RWPE2 (cell line): Measurements from ENCODE around the gene ABCC4.
"Not testable (repeated sequence)": the region's sequence is repeated elsewhere in the genome, so short reads cannot be mapped to it uniquely, and the experiment has no call there.

Experiments used
- ATAC-seq: fragments of 200-7000 bp; cut with Tn5 transposase; 3 replicates; pipeline ENCODE4 v1.9.1; 2021; ENCODE audit warnings: low read depth
- DNase-seq: peaks from one replicate; pipeline ENCODE4 v3.0.0-alpha.2; 2020; ENCODE audit warnings: low spot score
- H3K27ac ChIP-seq: fragments of 450-650 bp; 2 replicates; pipeline ENCODE4 v1.5.1; 2017; ENCODE audit warnings: mild to moderate bottlenecking; ENCODE audit not compliant: poor library complexity, severe bottlenecking
- H3K27me3 ChIP-seq: fragments of 250-450 bp; sonication (Bioruptor Pico); 2 replicates; pipeline ENCODE4 v1.5.1; 2021; ENCODE audit warnings: mild to moderate bottlenecking, moderate library complexity; ENCODE audit not compliant: insufficient read depth, poor library complexity, severe bottlenecking
- H3K36me3 ChIP-seq: fragments of 250-450 bp; sonication (Bioruptor Pico); 2 replicates; pipeline ENCODE4 v1.5.1; 2020; ENCODE audit warnings: low read depth, mild to moderate bottlenecking, moderate library complexity
- H3K4me1 ChIP-seq: fragments of 250-450 bp; sonication (Bioruptor Pico); 2 replicates; pipeline ENCODE4 v1.5.1; 2021; ENCODE audit warnings: mild to moderate bottlenecking, moderate library complexity; ENCODE audit not compliant: insufficient read depth, poor library complexity, severe bottlenecking
- H3K4me3 ChIP-seq: fragments of 250-450 bp; sonication (Bioruptor Pico); 2 replicates; pipeline ENCODE4 v1.5.1; 2021; ENCODE audit warnings: mild to moderate bottlenecking, moderate library complexity; ENCODE audit not compliant: severe bottlenecking
- H3K9me3 ChIP-seq: fragments of 250-450 bp; sonication (Bioruptor Pico); 2 replicates; pipeline ENCODE4 v1.5.1; 2021; ENCODE audit warnings: mild to moderate bottlenecking, moderate library complexity; ENCODE audit not compliant: severe bottlenecking
- TF ChIP-seq, protein P1 (sequence below): fragments of 450-650 bp; IDR thresholded peaks from one replicate; pipeline ENCODE4 v1.5.1; 2017; ENCODE audit warnings: mild to moderate bottlenecking, moderate library complexity; ENCODE audit not compliant: poor library complexity, severe bottlenecking

ABCC4 gene

DNA sequence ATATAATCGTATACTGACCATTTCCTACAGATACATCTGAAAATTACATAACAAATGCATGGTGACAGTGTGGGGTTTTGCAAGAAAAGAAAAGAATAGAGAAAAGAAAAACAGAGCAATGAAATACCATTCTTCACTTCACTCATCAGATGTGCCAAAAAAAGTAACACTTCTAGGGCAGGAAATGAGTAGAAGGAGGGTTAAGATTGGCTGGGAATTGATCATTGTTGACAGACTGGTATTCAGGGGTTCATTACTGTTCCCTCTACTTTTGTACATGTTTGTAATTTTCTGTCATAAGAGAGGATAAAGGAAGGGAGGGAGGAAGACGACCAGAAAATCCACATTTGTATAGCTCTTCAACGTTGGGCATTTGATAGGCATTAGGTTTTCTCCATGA is 31.5 kb downstream of the ABCC4 start:
- H3K4me1 ChIP-seq = peaks cover 19% of the 10 kb centered on the region
- H3K27me3 ChIP-seq = no peaks in the 10 kb centered on the region
- H3K36me3 ChIP-seq = 0 out of 2 replicates have a peak, but pooled peaks cover 4% of the 10 kb centered on the region
- H3K9me3 ChIP-seq = no peaks in the 10 kb centered on the region
- ATAC-seq (no peak), DNase-seq (no peak)
- TF ChIP-seq, protein P1, sequence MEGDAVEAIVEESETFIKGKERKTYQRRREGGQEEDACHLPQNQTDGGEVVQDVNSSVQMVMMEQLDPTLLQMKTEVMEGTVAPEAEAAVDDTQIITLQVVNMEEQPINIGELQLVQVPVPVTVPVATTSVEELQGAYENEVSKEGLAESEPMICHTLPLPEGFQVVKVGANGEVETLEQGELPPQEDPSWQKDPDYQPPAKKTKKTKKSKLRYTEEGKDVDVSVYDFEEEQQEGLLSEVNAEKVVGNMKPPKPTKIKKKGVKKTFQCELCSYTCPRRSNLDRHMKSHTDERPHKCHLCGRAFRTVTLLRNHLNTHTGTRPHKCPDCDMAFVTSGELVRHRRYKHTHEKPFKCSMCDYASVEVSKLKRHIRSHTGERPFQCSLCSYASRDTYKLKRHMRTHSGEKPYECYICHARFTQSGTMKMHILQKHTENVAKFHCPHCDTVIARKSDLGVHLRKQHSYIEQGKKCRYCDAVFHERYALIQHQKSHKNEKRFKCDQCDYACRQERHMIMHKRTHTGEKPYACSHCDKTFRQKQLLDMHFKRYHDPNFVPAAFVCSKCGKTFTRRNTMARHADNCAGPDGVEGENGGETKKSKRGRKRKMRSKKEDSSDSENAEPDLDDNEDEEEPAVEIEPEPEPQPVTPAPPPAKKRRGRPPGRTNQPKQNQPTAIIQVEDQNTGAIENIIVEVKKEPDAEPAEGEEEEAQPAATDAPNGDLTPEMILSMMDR = no peak
- peak overlapping the region; percentile 70 for H3K27ac ChIP-seq
- H3K4me3 ChIP-seq = no peak overlapping the region

DNA sequence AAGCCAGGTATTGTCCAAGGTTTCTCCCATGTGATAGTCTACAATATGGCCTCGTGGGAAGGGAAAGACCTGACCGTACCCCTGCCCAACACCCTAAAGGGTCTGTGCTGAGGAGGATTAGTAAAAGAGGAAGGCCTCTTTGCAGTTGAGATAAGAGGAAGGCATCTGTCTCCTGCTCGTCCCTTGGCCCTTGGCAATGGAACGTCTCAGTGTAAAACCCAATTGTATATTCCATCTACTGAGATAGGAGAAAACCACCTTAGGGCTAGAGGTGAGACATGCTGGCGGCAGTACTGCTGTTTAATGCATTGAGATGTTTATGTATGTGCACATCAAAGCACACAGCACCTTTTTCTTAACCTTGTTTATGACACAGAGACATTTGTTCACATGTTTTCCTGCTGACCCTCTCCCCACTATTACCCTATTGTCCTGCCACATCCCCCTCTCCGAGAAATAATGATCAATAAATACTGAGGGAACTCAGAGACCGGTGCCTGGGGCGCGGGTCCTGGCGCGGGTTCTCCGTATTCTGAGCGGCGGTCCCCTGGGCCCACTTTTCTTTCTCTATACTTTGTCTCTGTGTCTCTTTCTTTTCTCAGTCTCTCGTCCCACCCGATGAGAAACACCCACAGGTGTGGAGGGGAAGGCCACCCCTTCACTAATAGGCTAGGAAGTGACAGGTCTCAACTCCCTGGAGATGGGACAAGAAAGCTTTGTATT is 32.7 kb downstream of the ABCC4 start:
- ATAC-seq, H3K36me3 ChIP-seq, H3K9me3 ChIP-seq, H3K4me3 ChIP-seq, DNase-seq, H3K27me3 ChIP-seq: not testable (repeated sequence)
- peak overlapping the region; percentile 70 for H3K27ac ChIP-seq
- H3K4me1 ChIP-seq = peaks cover 19% of the 10 kb centered on the region

DNA sequence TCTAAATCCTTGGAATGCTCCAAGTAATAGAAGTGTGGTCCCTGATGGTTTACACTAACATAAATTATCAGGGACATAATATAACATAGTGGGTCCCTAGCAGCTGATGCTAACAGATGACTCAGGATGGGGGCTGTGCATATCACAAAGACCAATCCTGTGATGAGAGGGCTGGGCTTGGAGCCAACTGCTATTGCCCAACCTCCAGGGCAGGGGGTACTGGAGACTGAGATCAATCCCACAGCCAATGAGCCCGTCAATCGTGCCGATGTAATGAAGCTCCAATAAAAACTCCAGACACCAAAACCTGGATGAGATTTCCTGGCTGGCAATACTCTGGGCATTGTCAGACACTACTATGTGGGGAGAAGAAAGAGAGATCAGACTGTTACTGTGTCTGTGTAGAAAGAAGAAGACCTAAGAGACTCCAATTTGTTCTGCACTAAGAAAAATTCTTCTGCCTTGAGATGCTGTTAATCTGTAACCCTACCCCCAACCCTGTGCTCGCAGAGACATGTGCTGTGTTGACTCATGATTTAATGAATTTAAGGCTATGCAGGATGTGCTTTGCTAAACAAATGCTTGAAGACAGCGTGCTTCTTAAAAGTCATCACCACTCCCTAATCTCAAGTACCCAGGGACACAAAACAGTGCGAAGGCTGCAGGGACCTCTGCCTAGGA is 33.4 kb downstream of the ABCC4 start:
- DNase-seq (no peak), ATAC-seq (peak; percentile 80)
- H3K27ac ChIP-seq = peak overlapping the region; percentile 70
- 0 out of 2 replicates have a peak, but pooled peaks cover 4% of the 10 kb centered on the region for H3K36me3 ChIP-seq
- H3K4me3 ChIP-seq = no peak overlapping the region
- TF ChIP-seq, protein P1 = no peak
- no peaks in the 10 kb centered on the region for H3K9me3 ChIP-seq
- H3K4me1 ChIP-seq = peaks cover 19% of the 10 kb centered on the region
- no peaks in the 10 kb centered on the region for H3K27me3 ChIP-seq

DNA sequence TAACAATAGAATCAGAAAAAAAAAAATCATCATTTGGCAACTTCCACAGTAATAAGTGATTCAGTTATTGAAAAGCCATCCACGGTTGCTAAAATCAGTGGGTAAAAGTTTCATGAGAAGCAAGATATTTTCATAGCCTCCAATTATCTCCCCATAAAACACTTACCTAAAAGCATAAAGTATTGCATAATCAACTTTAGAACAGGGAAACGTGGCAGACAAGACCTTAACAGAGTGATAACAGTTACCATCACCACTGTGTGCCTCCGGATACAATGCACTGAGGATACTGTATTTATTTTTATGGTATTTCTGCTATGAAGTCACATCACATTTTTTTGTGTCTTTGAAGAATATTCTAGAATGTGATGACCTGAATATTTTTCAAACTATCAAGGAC is 37.0 kb downstream of the ABCC4 start:
- Histone ChIP-seq H3K4me3 (no peak overlapping the region), H3K4me1 (peaks cover 19% of the 10 kb centered on the region), H3K27me3 (no peaks in the 10 kb centered on the region), H3K9me3 (no peaks in the 10 kb centered on the region), H3K36me3 (0 out of 2 replicates have a peak, but pooled peaks cover 4% of the 10 kb centered on the region), H3K27ac (no peak overlapping the region)
- ATAC-seq = no peak
- DNase-seq = no peak
- TF ChIP-seq, protein P1 = no peak

DNA sequence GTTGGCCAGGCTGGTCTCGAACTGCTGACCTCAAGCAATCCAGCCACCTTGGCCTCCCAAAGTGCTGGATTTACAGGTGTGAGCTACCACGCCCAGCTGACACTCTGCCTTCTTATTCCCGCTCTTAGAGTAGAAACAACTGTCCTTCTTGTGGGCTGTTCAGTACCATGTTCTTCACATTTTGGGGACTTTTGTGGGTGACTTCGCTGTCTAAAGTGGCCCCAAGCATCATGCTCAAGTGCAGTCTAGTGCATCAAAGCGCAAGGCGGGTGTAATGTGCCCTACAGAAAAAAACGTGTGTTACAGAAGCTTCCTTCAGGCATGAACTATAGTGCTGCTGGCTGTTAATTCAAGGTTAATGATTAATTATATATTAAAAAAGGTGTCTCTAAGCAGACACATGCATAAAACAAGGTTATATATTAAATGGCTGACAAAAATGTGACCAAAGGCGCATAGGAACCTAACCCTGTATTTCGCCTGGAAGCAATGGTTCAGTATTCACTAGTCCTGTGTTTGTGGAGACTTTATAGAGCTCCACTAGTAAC is 38.3 kb downstream of the ABCC4 start:
- H3K4me1 ChIP-seq = peaks cover 9% of the 10 kb centered on the region
- TF ChIP-seq, protein P1 = no peak
- no peak for ATAC-seq

More for the DNA sequence above, 38.3 kb downstream of the ABCC4 start:
- Histone ChIP-seq H3K4me3 (no peak overlapping the region), H3K9me3 (no peaks in the 10 kb centered on the region), H3K36me3 (0 out of 2 replicates have a peak, but pooled peaks cover 4% of the 10 kb centered on the region), H3K27ac (no peak overlapping the region), H3K27me3 (no peaks in the 10 kb centered on the region)
- DNase-seq = no peak
